Left ventricle myocardium inferior (tissue), 1 donor: ENCODE data around the gene DGCR8. TPM values are rescaled to one million over a fixed set of nuclear protein-coding genes. Genes with fewer than 3 reads are reported as not detected.

Experiments
- DNase-seq: peaks from one replicate; pipeline ENCODE4 v3.0.0-alpha.2; 2020
- H3K27ac ChIP-seq: fragments of 200-600 bp; replicated peaks from 2 replicates; pipeline ENCODE4 v1.8.0; 2021
- H3K27me3 ChIP-seq: fragments of 200-600 bp; 2 replicates; pipeline ENCODE4 v1.8.0; 2021; ENCODE audit warnings: low read depth
- H3K36me3 ChIP-seq: fragments of 200-600 bp; 2 replicates; pipeline ENCODE4 v1.8.0; 2021
- H3K4me1 ChIP-seq: fragments of 200-600 bp; 2 replicates; pipeline ENCODE4 v1.8.0; 2021
- H3K4me3 ChIP-seq: fragments of 200-600 bp; 2 replicates; pipeline ENCODE4 v1.8.0; 2021; ENCODE audit warnings: mild to moderate bottlenecking, moderate library complexity
- H3K9me3 ChIP-seq: fragments of 200-600 bp; replicated peaks from 2 replicates; pipeline ENCODE4 v1.8.0; 2021
- CTCF ChIP-seq: fragments of 200-600 bp; IDR thresholded peaks from 2 replicates; pipeline ENCODE4 v1.8.0; 2021; ENCODE audit warnings: antibody characterized with exemption, mild to moderate bottlenecking, borderline replicate concordance
- intact Hi-C: fragments of 100-400 bp; cut with micrococcal nuclease; formaldehyde crosslinking; loops from one replicate; pipeline ENCODE4 v1.11.0; 2022
- total RNA-seq: library from RNA; stranded (reverse); fragmentation: NEBNext Ultra II Directional; extraction: Animal tissue kit (Norgen Biotek cat#: 25700); gene quantifications from one replicate; pipeline ENCODE4 v1.2.1, GENCODE V29; 2021
- donor health status: DM: no; HTN: yes; CAD: no; lungs with severe emphysema.

Gene DGCR8
- total RNA-seq, 1 donor from 2014 or later = 16.8 TPM

- H3K27ac ChIP-seq = peak overlapping the region; percentile 16
- DNase-seq = no peak
- intact Hi-C loops = no loop called here
Measured at GRCh38 chr22:20128902-20129746, 49.1 kb downstream of the DGCR8 start.

GRCh38 chr22:20129747-20130014 is 49.6 kb downstream of the DGCR8 start:
- TF ChIP-seq CTCF = no peak
- H3K9me3 ChIP-seq = no peaks in the 10 kb centered on the region
- H3K36me3 ChIP-seq = peaks cover 30% of the 10 kb centered on the region
- H3K4me3 ChIP-seq = no peak overlapping the region
- H3K4me1 ChIP-seq = peaks cover 56% of the 10 kb centered on the region
- no peak overlapping the region for H3K27ac ChIP-seq
- no peak for DNase-seq
- no peaks in the 10 kb centered on the region for H3K27me3 ChIP-seq
- intact Hi-C loops = no loop called here

More at GRCh38 chr22:20128902-20129746, 49.1 kb downstream of the DGCR8 start:
- H3K36me3 ChIP-seq = peaks cover 33% of the 10 kb centered on the region
- TF ChIP-seq CTCF = peak; percentile 49
- no peaks in the 10 kb centered on the region for H3K9me3 ChIP-seq
- H3K4me1 ChIP-seq = peaks cover 51% of the 10 kb centered on the region
- no peak overlapping the region for H3K4me3 ChIP-seq
- no peaks in the 10 kb centered on the region for H3K27me3 ChIP-seq

- no peak for TF ChIP-seq CTCF
- Histone ChIP-seq H3K9me3 (no peaks in the 10 kb centered on the region), H3K36me3 (peaks cover 23% of the 10 kb centered on the region), H3K4me3 (peak overlapping the region; percentile 96), H3K27ac (peak overlapping the region; percentile 100), H3K27me3 (no peaks in the 10 kb centered on the region), H3K4me1 (peaks cover 63% of the 10 kb centered on the region)
- DNase-seq = no peak
- intact Hi-C loops = no loop called here
Measured at GRCh38 chr22:20130319-20130718, 50.3 kb downstream of the DGCR8 start.

- peaks cover 69% of the 10 kb centered on the region for H3K4me1 ChIP-seq
- H3K36me3 ChIP-seq = peaks cover 17% of the 10 kb centered on the region
- no peak for TF ChIP-seq CTCF
- H3K9me3 ChIP-seq = no peaks in the 10 kb centered on the region
- intact Hi-C loops = no loop called here
- no peaks in the 10 kb centered on the region for H3K27me3 ChIP-seq
- peak; percentile 92 for DNase-seq
- H3K27ac ChIP-seq = peak overlapping the region; percentile 100
- H3K4me3 ChIP-seq = peak overlapping the region; percentile 96
Measured at GRCh38 chr22:20130731-20131596, 50.9 kb downstream of the DGCR8 start.

GRCh38 chr22:20131597-20131858 is 51.5 kb downstream of the DGCR8 start, which contains the start of gene ZDHHC8:
TSS of gene ZDHHC8 (plus strand) at chr22:20131804. CDS start at chr22:20131948, 144 bp downstream.
- H3K27me3 ChIP-seq = no peaks in the 10 kb centered on the region
- H3K4me1 ChIP-seq = peaks cover 75% of the 10 kb centered on the region
- peaks cover 11% of the 10 kb centered on the region for H3K36me3 ChIP-seq
- peak; percentile 58 for DNase-seq
- no peaks in the 10 kb centered on the region for H3K9me3 ChIP-seq
- intact Hi-C loops = no loop called here
- H3K4me3 ChIP-seq = peak within 1 kb of the TSS; percentile 96
- no peak for TF ChIP-seq CTCF
- peak within 1 kb of the TSS; percentile 100 for H3K27ac ChIP-seq
